HT-29 (cell line): ENCODE measurements around the gene TMPRSS11E. TPM values are rescaled to one million over a fixed set of nuclear protein-coding genes. Genes with fewer than 3 reads are reported as not detected.

Experiments used
- total RNA-seq: library from RNA; depleted of rRNA; stranded (reverse); fragments of >200 nt; shearing (Covaris generic); gene quantifications from 2 replicates; pipeline ENCODE4 v1.2.3, GENCODE V29; 2014; rRNA removed

TMPRSS11E gene
- total RNA-seq, 1 experiment from 2014 or later = not detected

Other genes starting within 250 kb of the TMPRSS11E start
- gene TMPRSS11B, start 201.8 kb upstream of the TMPRSS11E start, total RNA-seq = not detected in 2 replicates
- 27.7 and 27.8 TPM in 2 replicates for gene YTHDC1, start 97.4 kb upstream of the TMPRSS11E start, total RNA-seq
- gene UGT2B17, start 128.9 kb downstream of the TMPRSS11E start, total RNA-seq = not detected in 2 replicates
- gene UGT2B15, start 223.2 kb downstream of the TMPRSS11E start, total RNA-seq = 0.28 TPM in 1 of 2 replicates, not detected in the other